ENCODE results near the gene HIP1. TPM values are rescaled to one million over a fixed set of nuclear protein-coding genes. Genes with fewer than 3 reads are reported as not detected.

HIP1 gene
- total and polyA plus RNA-seq, 2 donors from 2014 or later = 11.2 to 50.1 TPM

DNA sequence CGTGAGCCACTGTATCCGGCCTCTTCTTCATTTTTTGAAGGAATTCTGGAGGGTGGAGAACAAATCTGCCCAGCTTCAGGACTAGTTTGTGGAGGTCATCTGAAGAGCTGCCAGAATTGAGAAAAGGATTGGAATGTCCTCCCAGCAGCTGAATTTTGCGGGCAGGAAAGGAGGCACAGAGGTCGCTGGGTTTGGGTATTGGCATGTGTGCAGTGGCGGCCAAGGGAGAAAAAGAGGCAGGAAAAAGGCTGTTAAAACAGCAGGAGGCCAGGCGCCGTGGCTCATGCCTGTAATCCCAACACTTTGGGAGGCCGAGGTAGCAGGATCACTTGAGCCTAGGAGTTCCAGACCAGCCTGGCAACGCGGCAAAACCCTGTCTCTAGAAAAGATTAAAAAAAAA is 80.4 kb downstream of the HIP1 start:
- no peak overlapping the region for H3K9ac ChIP-seq (ENCODE audit: low read length in 3 of 3)
- no peak overlapping the region for H3K4me3 ChIP-seq (ENCODE audit: low read length in 3 of 3)
- intact Hi-C loops (cut with DNase I) = no loop called here
- TF ChIP-seq, protein P1, sequence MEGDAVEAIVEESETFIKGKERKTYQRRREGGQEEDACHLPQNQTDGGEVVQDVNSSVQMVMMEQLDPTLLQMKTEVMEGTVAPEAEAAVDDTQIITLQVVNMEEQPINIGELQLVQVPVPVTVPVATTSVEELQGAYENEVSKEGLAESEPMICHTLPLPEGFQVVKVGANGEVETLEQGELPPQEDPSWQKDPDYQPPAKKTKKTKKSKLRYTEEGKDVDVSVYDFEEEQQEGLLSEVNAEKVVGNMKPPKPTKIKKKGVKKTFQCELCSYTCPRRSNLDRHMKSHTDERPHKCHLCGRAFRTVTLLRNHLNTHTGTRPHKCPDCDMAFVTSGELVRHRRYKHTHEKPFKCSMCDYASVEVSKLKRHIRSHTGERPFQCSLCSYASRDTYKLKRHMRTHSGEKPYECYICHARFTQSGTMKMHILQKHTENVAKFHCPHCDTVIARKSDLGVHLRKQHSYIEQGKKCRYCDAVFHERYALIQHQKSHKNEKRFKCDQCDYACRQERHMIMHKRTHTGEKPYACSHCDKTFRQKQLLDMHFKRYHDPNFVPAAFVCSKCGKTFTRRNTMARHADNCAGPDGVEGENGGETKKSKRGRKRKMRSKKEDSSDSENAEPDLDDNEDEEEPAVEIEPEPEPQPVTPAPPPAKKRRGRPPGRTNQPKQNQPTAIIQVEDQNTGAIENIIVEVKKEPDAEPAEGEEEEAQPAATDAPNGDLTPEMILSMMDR (IDR thresholded peaks at IDR 0.05; ENCODE audit: borderline replicate concordance, extremely low read depth, insufficient read depth) = no peak
- FAIRE-seq (no peak), DNase-seq (peak in 1 of 5 donors; percentile 55)
- H3K9me3 ChIP-seq (ENCODE audit: control insufficient read depth in 2 of 3, insufficient read depth in 1 of 3, low read length in 3 of 3) = no peaks in the 10 kb centered on the region
- no peaks in the 10 kb centered on the region for H3K36me3 ChIP-seq (ENCODE audit: control insufficient read depth in 2 of 3, insufficient read depth in 3 of 3, low read length in 3 of 3)
- peak overlapping the region; percentile 2 to 22 for H3K27ac ChIP-seq (ENCODE audit: low read depth in 2 of 2, low read length in 2 of 2)
- peaks cover 0 to 7% (median 0%) of the 10 kb centered on the region in 3 donors for H3K4me1 ChIP-seq (ENCODE audit: control insufficient read depth in 2 of 3, insufficient read depth in 2 of 3, low read depth in 1 of 3, low read length in 3 of 3)
- no peaks in the 10 kb centered on the region for H3K27me3 ChIP-seq (ENCODE audit: control insufficient read depth, insufficient read depth, low read length)

DNA sequence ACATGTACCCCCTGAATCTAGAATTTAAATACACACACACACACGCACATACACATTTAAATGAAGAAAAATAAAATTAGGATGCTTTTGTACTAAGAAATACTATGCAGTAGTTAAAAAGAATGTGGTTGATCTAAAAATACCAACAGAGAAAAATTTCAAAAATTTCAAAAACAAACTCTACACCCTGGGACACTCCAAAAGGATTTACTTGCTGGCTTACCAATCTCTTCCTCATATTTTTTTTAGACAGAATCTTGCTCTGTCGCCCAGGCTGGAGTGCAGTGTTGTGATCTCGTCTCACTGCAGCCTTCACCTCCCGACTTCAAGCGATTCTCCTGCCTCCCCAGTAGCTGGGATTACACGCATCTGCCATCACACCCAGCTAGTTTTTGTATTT is 80.9 kb downstream of the HIP1 start:
- no peak for DNase-seq
- TF ChIP-seq, protein P1 (IDR thresholded peaks at IDR 0.05; ENCODE audit: borderline replicate concordance, extremely low read depth, insufficient read depth) = no peak
- intact Hi-C loops (cut with DNase I) = no loop called here

DNA sequence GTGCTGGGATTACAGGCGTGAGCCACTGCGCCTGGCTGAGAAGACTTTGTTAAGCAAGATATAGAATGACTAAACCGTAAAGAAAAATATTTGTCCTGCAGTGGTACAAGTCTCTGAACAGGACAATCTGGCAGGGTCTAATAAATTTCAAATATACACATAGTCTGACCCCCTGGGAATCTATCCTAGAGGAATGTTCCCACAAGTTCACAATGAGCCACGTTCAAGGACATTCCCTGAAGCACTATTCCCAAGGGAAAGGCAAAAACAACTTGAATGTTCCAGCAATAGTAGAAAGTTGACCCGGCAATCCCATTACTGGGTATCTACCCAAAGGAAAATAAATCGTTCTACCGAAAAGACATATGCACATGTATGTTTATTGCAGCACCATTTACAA is 82.0 kb downstream of the HIP1 start:
- FAIRE-seq = no peak
- H3K27me3 ChIP-seq (ENCODE audit: control insufficient read depth, insufficient read depth, low read length) = no peaks in the 10 kb centered on the region
- H3K9me3 ChIP-seq (ENCODE audit: control insufficient read depth in 2 of 3, insufficient read depth in 1 of 3, low read length in 3 of 3) = no peaks in the 10 kb centered on the region
- peaks cover 0 to 7% (median 0%) of the 10 kb centered on the region in 3 donors for H3K4me1 ChIP-seq (ENCODE audit: control insufficient read depth in 2 of 3, insufficient read depth in 2 of 3, low read depth in 1 of 3, low read length in 3 of 3)
- H3K36me3 ChIP-seq (ENCODE audit: control insufficient read depth in 2 of 3, insufficient read depth in 3 of 3, low read length in 3 of 3) = no peaks in the 10 kb centered on the region
- DNase-seq = no peak
- H3K27ac ChIP-seq (ENCODE audit: low read depth in 2 of 2, low read length in 2 of 2) = no peak overlapping the region
- no peak overlapping the region for H3K9ac ChIP-seq (ENCODE audit: low read length in 3 of 3)
- H3K4me3 ChIP-seq (ENCODE audit: low read length in 3 of 3) = no peak overlapping the region
- intact Hi-C loops (cut with DNase I) = no loop called here
- TF ChIP-seq, protein P1 (IDR thresholded peaks at IDR 0.05; ENCODE audit: borderline replicate concordance, extremely low read depth, insufficient read depth) = no peak

More for the DNA sequence above, 80.9 kb downstream of the HIP1 start:
- FAIRE-seq = no peak
- no peak overlapping the region for H3K4me3 ChIP-seq (ENCODE audit: low read length in 3 of 3)
- no peaks in the 10 kb centered on the region for H3K27me3 ChIP-seq (ENCODE audit: control insufficient read depth, insufficient read depth, low read length)
- H3K36me3 ChIP-seq (ENCODE audit: control insufficient read depth in 2 of 3, insufficient read depth in 3 of 3, low read length in 3 of 3) = no peaks in the 10 kb centered on the region
- no peak overlapping the region for H3K27ac ChIP-seq (ENCODE audit: low read depth in 2 of 2, low read length in 2 of 2)
- no peaks in the 10 kb centered on the region for H3K9me3 ChIP-seq (ENCODE audit: control insufficient read depth in 2 of 3, insufficient read depth in 1 of 3, low read length in 3 of 3)
- no peak overlapping the region for H3K9ac ChIP-seq (ENCODE audit: low read length in 3 of 3)
- H3K4me1 ChIP-seq (ENCODE audit: control insufficient read depth in 2 of 3, insufficient read depth in 2 of 3, low read depth in 1 of 3, low read length in 3 of 3) = peaks cover 0 to 7% (median 0%) of the 10 kb centered on the region in 3 donors

DNA sequence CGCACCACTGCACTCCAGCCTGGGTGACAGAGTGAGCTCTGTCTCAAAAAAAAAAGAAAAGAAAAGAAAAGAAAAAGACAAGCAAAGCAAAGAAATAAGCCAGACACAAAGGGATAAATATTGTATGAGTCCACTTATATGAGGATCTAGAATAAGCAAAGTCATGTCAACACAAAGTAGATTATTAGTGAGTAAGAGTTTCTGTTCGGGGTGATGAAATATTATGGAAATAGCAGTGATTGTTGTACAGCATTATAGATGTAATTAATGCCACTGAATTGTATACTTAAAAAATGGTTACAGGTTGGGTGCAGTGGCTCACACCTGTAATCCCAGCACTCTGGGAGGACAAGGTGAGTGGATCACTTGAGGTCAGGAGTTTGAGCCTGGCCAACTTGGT is 83.2 kb downstream of the HIP1 start:
- Histone ChIP-seq H3K27ac (ENCODE audit: low read depth in 2 of 2, low read length in 2 of 2) (no peak overlapping the region), H3K4me3 (ENCODE audit: low read length in 3 of 3) (no peak overlapping the region), H3K4me1 (ENCODE audit: control insufficient read depth in 2 of 3, insufficient read depth in 2 of 3, low read depth in 1 of 3, low read length in 3 of 3) (peaks cover 0 to 9% (median 6%) of the 10 kb centered on the region in 3 donors), H3K36me3 (ENCODE audit: control insufficient read depth in 2 of 3, insufficient read depth in 3 of 3, low read length in 3 of 3) (no peaks in the 10 kb centered on the region), H3K9ac (ENCODE audit: low read length in 3 of 3) (no peak overlapping the region), H3K27me3 (ENCODE audit: control insufficient read depth, insufficient read depth, low read length) (no peaks in the 10 kb centered on the region), H3K9me3 (ENCODE audit: control insufficient read depth in 2 of 3, insufficient read depth in 1 of 3, low read length in 3 of 3) (no peaks in the 10 kb centered on the region)
- TF ChIP-seq, protein P1 (IDR thresholded peaks at IDR 0.05; ENCODE audit: borderline replicate concordance, extremely low read depth, insufficient read depth) = no peak
- no peak for FAIRE-seq
- intact Hi-C loops (cut with DNase I) = no loop called here
- DNase-seq = no peak

Measured in kidney (tissue), 14 donors.